H9 (cell line): Measurements from ENCODE around the gene NEDD4L. TPM values are rescaled to one million over a fixed set of nuclear protein-coding genes. Genes with fewer than 3 reads are reported as not detected.

Experiments
- DNase-seq: peaks from one replicate; pipeline ENCODE4 v3.0.0-alpha.2; 2017
- H2AFZ ChIP-seq: one replicate; pipeline ENCODE4 v1.6.1; 2013; ENCODE audit warnings: mild to moderate bottlenecking, low read length, control low read depth, moderate library complexity
- H2AK5ac ChIP-seq: 2 replicates; pipeline ENCODE4 v1.6.1; 2013; ENCODE audit warnings: low read length, control low read depth, mixed read lengths; ENCODE audit not compliant: insufficient read length
- H2BK120ac ChIP-seq: one replicate; pipeline ENCODE4 v1.6.1; 2013; ENCODE audit warnings: low read depth, mild to moderate bottlenecking, low read length, control low read depth, inconsistent platforms; ENCODE audit not compliant: poor library complexity, severe bottlenecking
- H2BK12ac ChIP-seq: 2 replicates; pipeline ENCODE4 v1.6.1; 2013; ENCODE audit warnings: low read length, control low read depth, mixed read lengths, low read depth; ENCODE audit not compliant: insufficient read length
- H2BK15ac ChIP-seq: 2 replicates; pipeline ENCODE4 v1.6.1; 2013; ENCODE audit warnings: low read depth, low read length, control low read depth
- H2BK20ac ChIP-seq: one replicate; pipeline ENCODE4 v1.6.1; 2013; ENCODE audit warnings: low read depth, mild to moderate bottlenecking, low read length, control low read depth, inconsistent platforms; ENCODE audit not compliant: poor library complexity, severe bottlenecking
- H2BK5ac ChIP-seq: 2 replicates; pipeline ENCODE4 v1.6.1; 2013; ENCODE audit warnings: low read length, control low read depth, mixed read lengths; ENCODE audit not compliant: insufficient read length
- H3K14ac ChIP-seq: 2 replicates; pipeline ENCODE4 v1.6.1; 2013; ENCODE audit warnings: low read length, control low read depth; ENCODE audit not compliant: insufficient read depth
- H3K18ac ChIP-seq: 2 replicates; pipeline ENCODE4 v1.6.1; 2013; ENCODE audit warnings: low read depth, mild to moderate bottlenecking, mixed read lengths, low read length, control low read depth; ENCODE audit not compliant: insufficient read length
- H3K23ac ChIP-seq: 2 replicates; pipeline ENCODE4 v1.6.1; 2013; ENCODE audit warnings: low read length, control low read depth, mixed read lengths, low read depth; ENCODE audit not compliant: insufficient read length
- H3K23me2 ChIP-seq: 2 replicates; pipeline ENCODE4 v1.6.1; 2013; ENCODE audit warnings: low read depth, mild to moderate bottlenecking, mixed read lengths, low read length, control low read depth; ENCODE audit not compliant: insufficient read length, poor library complexity, severe bottlenecking
- H3K27ac ChIP-seq: 2 replicates; pipeline ENCODE4 v1.5.1; 2013; ENCODE audit warnings: low read length, control low read depth, mixed read lengths, low read depth; ENCODE audit not compliant: insufficient read length
- H3K27me3 ChIP-seq: 2 replicates; pipeline ENCODE4 v1.6.1; 2013; ENCODE audit warnings: low read length, control low read depth, inconsistent platforms; ENCODE audit not compliant: insufficient read depth
- H3K4ac ChIP-seq: 2 replicates; pipeline ENCODE4 v1.6.1; 2013; ENCODE audit warnings: low read depth, mild to moderate bottlenecking, control low read depth, inconsistent platforms, low read length, moderate library complexity
- H3K4me1 ChIP-seq: 2 replicates; pipeline ENCODE4 v1.6.1; 2013; ENCODE audit warnings: low read length, control low read depth, inconsistent platforms; ENCODE audit not compliant: insufficient read depth
- H3K4me2 ChIP-seq: 2 replicates; pipeline ENCODE4 v1.6.1; 2013; ENCODE audit warnings: low read length, control low read depth, mixed read lengths; ENCODE audit not compliant: insufficient read length, insufficient read depth
- H3K56ac ChIP-seq: 2 replicates; pipeline ENCODE4 v1.6.1; 2013; ENCODE audit warnings: low read depth, mild to moderate bottlenecking, mixed read lengths, low read length, control low read depth; ENCODE audit not compliant: insufficient read length
- H3K79me1 ChIP-seq: 2 replicates; pipeline ENCODE4 v1.6.1; 2013; ENCODE audit warnings: low read depth, mild to moderate bottlenecking, moderate library complexity, low read length, control low read depth, inconsistent platforms; ENCODE audit not compliant: insufficient read depth, poor library complexity, severe bottlenecking
- H3K79me2 ChIP-seq: 2 replicates; pipeline ENCODE4 v1.6.1; 2013; ENCODE audit warnings: low read length, control low read depth, inconsistent platforms; ENCODE audit not compliant: insufficient read depth
- H3K9ac ChIP-seq: 2 replicates; pipeline ENCODE4 v1.6.1; 2013; ENCODE audit warnings: low read length, control low read depth, mixed read lengths; ENCODE audit not compliant: insufficient read length; ENCODE audit errors: extremely low read depth
- H3K9me3 ChIP-seq: one replicate; pipeline ENCODE4 v1.6.1; 2013; ENCODE audit warnings: low read depth, low read length, inconsistent platforms; ENCODE audit not compliant: control insufficient read depth
- H3T11ph ChIP-seq: one replicate; pipeline ENCODE4 v1.6.1; 2013; ENCODE audit warnings: mild to moderate bottlenecking, low read length, control low read depth, inconsistent platforms
- H4K20me1 ChIP-seq: one replicate; pipeline ENCODE4 v1.6.1; 2013; ENCODE audit not compliant: control insufficient read depth, insufficient read length, insufficient read depth
- H4K5ac ChIP-seq: 2 replicates; pipeline ENCODE4 v1.6.1; 2013; ENCODE audit warnings: low read depth, mild to moderate bottlenecking, mixed read lengths, low read length, control low read depth; ENCODE audit not compliant: insufficient read length
- H4K8ac ChIP-seq: replicated peaks from 2 replicates; pipeline ENCODE4 v1.6.1; 2013; ENCODE audit warnings: low read length, control low read depth, mixed read lengths, low read depth; ENCODE audit not compliant: insufficient read length
- H4K91ac ChIP-seq: 2 replicates; pipeline ENCODE4 v1.6.1; 2013; ENCODE audit warnings: low read depth, mild to moderate bottlenecking, moderate library complexity, mixed read lengths, low read length, control low read depth; ENCODE audit not compliant: insufficient read length
- H3K27ac Mint-ChIP-seq, 3 experiments: 2 replicates in 2 of 3; 3 replicates in 1 of 3; pipeline ENCODE4 v1.8.0; 2020 to 2021; ENCODE audit warnings: mixed read lengths in 3 of 3, mild to moderate bottlenecking in 1 of 3, moderate library complexity in 1 of 3
- H3K27me3 Mint-ChIP-seq: 2 replicates; pipeline ENCODE4 v1.8.0; 2021; ENCODE audit warnings: low read depth, mild to moderate bottlenecking, moderate library complexity, mixed read lengths
- H3K36me3 Mint-ChIP-seq, 3 experiments: 2 replicates in 2 of 3; 3 replicates in 1 of 3; pipeline ENCODE4 v1.8.0; 2020 to 2021; ENCODE audit warnings: low read depth in 3 of 3, mixed read lengths in 3 of 3; ENCODE audit not compliant: insufficient read depth in 1 of 3
- H3K4me1 Mint-ChIP-seq, 2 experiments: 2 replicates each; pipeline ENCODE4 v1.8.0; 2020; ENCODE audit warnings: mixed read lengths in 2 of 2
- H3K4me3 Mint-ChIP-seq, 2 experiments: 2 replicates in 1 of 2; 3 replicates in 1 of 2; pipeline ENCODE4 v1.8.0; 2020 to 2021; ENCODE audit warnings: mild to moderate bottlenecking in 2 of 2, mixed read lengths in 2 of 2, moderate library complexity in 1 of 2
- H3K9me3 Mint-ChIP-seq, 2 experiments: 2 replicates in 1 of 2; 3 replicates in 1 of 2; pipeline ENCODE4 v1.8.0; 2020; ENCODE audit warnings: mild to moderate bottlenecking in 2 of 2, mixed read lengths in 2 of 2, moderate library complexity in 1 of 2
- WGBS: extraction: QIAGEN DNeasy Blood & Tissue Kit; methylation state at CpG from one replicate; pipeline ENCODE4 v1.1.7; 2013; ENCODE audit warnings: missing lambda C conversion rate, low lambda C conversion rate, mixed read lengths; ENCODE audit not compliant: insufficient read length; ENCODE audit errors: extremely low coverage; 5-methylcytosine and 5-hydroxymethylcytosine counted together
- total RNA-seq: library from RNA; stranded (reverse); gene quantifications from 2 replicates; pipeline ENCODE4 v1.2.1, GENCODE V29; 2021
- TF ChIP-seq, protein P1 (sequence below): fragments of 200-600 bp; sonication (generic); conservative IDR thresholded peaks from 3 replicates; pipeline ENCODE4 v1.8.0; 2021; ENCODE audit warnings: antibody characterized with exemption, mild to moderate bottlenecking

NEDD4L gene
- total RNA-seq, 1 experiment from 2014 or later, result 76.3 TPM

DNA sequence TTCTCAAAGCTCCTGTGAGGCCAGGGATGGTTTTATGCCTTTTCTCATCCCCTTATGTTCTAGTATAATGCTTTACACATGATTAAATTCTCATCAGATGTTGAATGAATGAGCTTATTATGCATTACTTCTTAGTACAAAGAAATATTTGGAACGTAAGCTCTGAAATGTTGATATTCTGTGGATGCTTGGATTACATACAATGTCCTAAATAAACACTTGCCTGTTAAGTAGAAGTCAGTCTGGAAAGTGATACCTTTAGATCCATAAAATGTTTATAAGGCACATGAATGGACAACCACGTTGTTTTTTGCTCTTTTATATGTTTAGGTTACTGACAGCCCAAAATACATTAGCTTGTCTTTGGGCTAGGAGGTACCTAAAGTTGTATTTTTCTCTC lies 248.6 kb downstream of the NEDD4L start:
- no peaks in the 10 kb centered on the region for H3K9me3 ChIP-seq
- H4K8ac ChIP-seq, result no peak overlapping the region
- no peak overlapping the region for H3K14ac ChIP-seq
- no peak overlapping the region for H3K27ac ChIP-seq
- no peak overlapping the region for H3K4me2 ChIP-seq
- DNase-seq, result no peak
- TF ChIP-seq, protein P1, sequence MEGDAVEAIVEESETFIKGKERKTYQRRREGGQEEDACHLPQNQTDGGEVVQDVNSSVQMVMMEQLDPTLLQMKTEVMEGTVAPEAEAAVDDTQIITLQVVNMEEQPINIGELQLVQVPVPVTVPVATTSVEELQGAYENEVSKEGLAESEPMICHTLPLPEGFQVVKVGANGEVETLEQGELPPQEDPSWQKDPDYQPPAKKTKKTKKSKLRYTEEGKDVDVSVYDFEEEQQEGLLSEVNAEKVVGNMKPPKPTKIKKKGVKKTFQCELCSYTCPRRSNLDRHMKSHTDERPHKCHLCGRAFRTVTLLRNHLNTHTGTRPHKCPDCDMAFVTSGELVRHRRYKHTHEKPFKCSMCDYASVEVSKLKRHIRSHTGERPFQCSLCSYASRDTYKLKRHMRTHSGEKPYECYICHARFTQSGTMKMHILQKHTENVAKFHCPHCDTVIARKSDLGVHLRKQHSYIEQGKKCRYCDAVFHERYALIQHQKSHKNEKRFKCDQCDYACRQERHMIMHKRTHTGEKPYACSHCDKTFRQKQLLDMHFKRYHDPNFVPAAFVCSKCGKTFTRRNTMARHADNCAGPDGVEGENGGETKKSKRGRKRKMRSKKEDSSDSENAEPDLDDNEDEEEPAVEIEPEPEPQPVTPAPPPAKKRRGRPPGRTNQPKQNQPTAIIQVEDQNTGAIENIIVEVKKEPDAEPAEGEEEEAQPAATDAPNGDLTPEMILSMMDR, result no peak
- H4K5ac ChIP-seq, result no peak overlapping the region
- H3K4ac ChIP-seq, result no peak overlapping the region
- H4K91ac ChIP-seq, result no peak overlapping the region
- no CpG with 5 or more reads among the region's 2 CpGs for whole genome bisulfite sequencing
- no peaks in the 10 kb centered on the region for H4K20me1 ChIP-seq
- no peak overlapping the region for H2BK120ac ChIP-seq
- peaks cover 2% of the 10 kb centered on the region for H3K79me1 ChIP-seq
- H3K23ac ChIP-seq, result no peak overlapping the region
- Mint-ChIP-seq H3K36me3 (peaks cover 0 to 1% (median 0%) of the 10 kb centered on the region in 3 experiments; a peak in 1 of 7 replicates), H3K4me1 (peaks cover 15 to 19% of the 10 kb centered on the region in 2 experiments), H3K9me3 (no peaks in the 10 kb centered on the region), H3K27ac (no peak overlapping the region), H3K27me3 (no peaks in the 10 kb centered on the region), H3K4me3 (no peak overlapping the region)
- H3K79me2 ChIP-seq, result no peaks in the 10 kb centered on the region
- no peak overlapping the region for H2BK20ac ChIP-seq
- H2BK12ac ChIP-seq, result no peak overlapping the region
- no peaks in the 10 kb centered on the region for H3K27me3 ChIP-seq
- no peak overlapping the region for H3T11ph ChIP-seq
- no peak overlapping the region for H2BK15ac ChIP-seq
- no peak overlapping the region for H2AFZ ChIP-seq
- H3K23me2 ChIP-seq, result no peaks in the 10 kb centered on the region
- H2AK5ac ChIP-seq, result no peak overlapping the region
- H3K4me1 ChIP-seq, result peaks cover 2% of the 10 kb centered on the region; the same call in 1 of the 2 replicates
- no peak overlapping the region for H2BK5ac ChIP-seq
- no peak overlapping the region for H3K56ac ChIP-seq
- H3K18ac ChIP-seq, result no peak overlapping the region
- no peak overlapping the region for H3K9ac ChIP-seq
